HepG2 (cell line): ENCODE data around the gene DCTN3. TPM values are rescaled to one million over a fixed set of nuclear protein-coding genes. Genes with fewer than 3 reads are reported as not detected.

ENCODE experiments used
- ASH2L ChIP-seq: fragments of 300-600, 200-600 bp; sonication (generic); IDR thresholded peaks from 2 replicates; pipeline ENCODE4 v1.7.0; 2017; ENCODE audit warnings: low read depth, mild to moderate bottlenecking, moderate library complexity, mixed read lengths, low read length; ENCODE audit not compliant: insufficient read length
- ATF1 ChIP-seq: IDR thresholded peaks from 2 replicates; pipeline ENCODE4 v1.6.1; 2016; ENCODE audit warnings: mild to moderate bottlenecking, control low read depth
- CBFB ChIP-seq: sonication (generic); formaldehyde crosslinking; IDR thresholded peaks from 2 replicates; pipeline ENCODE4 v1.4.0; 2020; ENCODE audit warnings: missing genetic modification reagents
- CEBPG ChIP-seq: IDR thresholded peaks from 2 replicates; pipeline ENCODE4 v1.6.1; 2016
- HOXD1 ChIP-seq: sonication (generic); formaldehyde crosslinking; IDR thresholded peaks from 2 replicates; pipeline ENCODE4 v1.5.0; 2020; ENCODE audit warnings: missing genetic modification reagents
- JUN ChIP-seq: sonication (generic); formaldehyde crosslinking; IDR thresholded peaks from 2 replicates; pipeline ENCODE4 v1.4.0; 2020; ENCODE audit warnings: mild to moderate bottlenecking, missing genetic modification reagents
- KDM1A ChIP-seq: IDR thresholded peaks from 2 replicates; pipeline ENCODE4 v1.6.1; 2016; ENCODE audit warnings: missing compliant biosample characterization
- MTF1 ChIP-seq: sonication (generic); formaldehyde crosslinking; IDR thresholded peaks from 2 replicates; pipeline ENCODE4 v1.5.0; 2020; ENCODE audit warnings: missing genetic modification reagents
- POLR2AphosphoS5 ChIP-seq: IDR thresholded peaks from 2 replicates; pipeline ENCODE4 v1.6.1; 2012; ENCODE audit warnings: low read depth, low read length
- RBM39 ChIP-seq: fragments of 200-400 bp; formaldehyde crosslinking; IDR thresholded peaks from one replicate; pipeline ENCODE4 v1.6.1; 2018; ENCODE audit warnings: antibody characterized with exemption, mild to moderate bottlenecking, low read depth, low read length; ENCODE audit not compliant: poor library complexity, severe bottlenecking
- SAP130 ChIP-seq: IDR thresholded peaks from 2 replicates; pipeline ENCODE4 v1.6.1; 2016; ENCODE audit warnings: low read depth
- TAF1 ChIP-seq: sonication (generic); formaldehyde crosslinking; IDR thresholded peaks from 2 replicates; pipeline ENCODE4 v1.4.0; 2020; ENCODE audit warnings: missing genetic modification reagents
- XRCC5 ChIP-seq: fragments of 200-400 bp; formaldehyde crosslinking; optimal IDR thresholded peaks from 2 replicates; pipeline ENCODE3; 2017; ENCODE audit warnings: mild to moderate bottlenecking, low read length
- ZBTB40 ChIP-seq, 2 experiments: fragments of 450-650 bp in 1 of 2; sonication (generic) in 1 of 2; formaldehyde crosslinking in 1 of 2; IDR thresholded peaks; 2 replicates each; pipeline versions ENCODE4 v1.6.1 to v1.8.0; 2016 to 2022; ENCODE audit warnings: antibody characterized with exemption in 1 of 2, mild to moderate bottlenecking in 1 of 2, missing genetic modification reagents in 1 of 2
- ZNF263 ChIP-seq: sonication (generic); formaldehyde crosslinking; IDR thresholded peaks from 2 replicates; pipeline ENCODE4 v1.4.0; 2020; ENCODE audit warnings: missing genetic modification reagents
- ZNF7 ChIP-seq: IDR thresholded peaks from 2 replicates; pipeline ENCODE4 v1.6.1; 2016; ENCODE audit warnings: missing biosample characterization, missing genetic modification reagents
- ZNF749 ChIP-seq: sonication (generic); formaldehyde crosslinking; IDR thresholded peaks from 2 replicates; pipeline ENCODE4 v1.8.0; 2022; ENCODE audit warnings: mild to moderate bottlenecking, missing genetic modification reagents, moderate library complexity, borderline replicate concordance
- ZNF780A ChIP-seq: sonication (generic); formaldehyde crosslinking; IDR thresholded peaks from 2 replicates; pipeline ENCODE4 v1.8.0; 2022; ENCODE audit warnings: mild to moderate bottlenecking, missing genetic modification reagents, moderate library complexity
- ZNF782 ChIP-seq: sonication (generic); formaldehyde crosslinking; IDR thresholded peaks from 2 replicates; pipeline ENCODE4 v1.4.0; 2020; ENCODE audit warnings: missing genetic modification reagents, mild to moderate bottlenecking, borderline replicate concordance
- ZSCAN22 ChIP-seq: sonication (generic); formaldehyde crosslinking; IDR thresholded peaks from 2 replicates; pipeline ENCODE4 v1.4.0; 2020; ENCODE audit warnings: mild to moderate bottlenecking, missing genetic modification reagents
- polyA plus RNA-seq, 8 experiments: library from polyadenylated mRNA; depleted of rRNA in 3 of 8; stranded (reverse) in 7 of 8; unstranded in 1 of 8; fragments of >200 nt; fragmentation: Illumina TruSeq in 4 of 8; extraction: Trizol in 4 of 8; gene quantifications; 2 replicates each; pipeline versions ENCODE4 v1.2.1 to v1.2.3, GENCODE V29; 2011 to 2016; ENCODE audit warnings: low read depth in 4 of 8, missing spikeins in 1 of 8, mixed read lengths in 1 of 8; ENCODE audit not compliant: insufficient read depth in 1 of 8
- total RNA-seq, 5 experiments: library from RNA; depleted of rRNA; stranded (reverse); fragments of >200 nt; fragmentation: Illumina TruSeq; extraction: Trizol; gene quantifications; 2 replicates each; pipeline ENCODE4 v1.2.3, GENCODE V29; 2016; ENCODE audit warnings: low read depth in 1 of 5
- TF ChIP-seq, protein P1 (sequence below): sonication (generic); formaldehyde crosslinking; IDR thresholded peaks from 2 replicates; pipeline ENCODE4 v1.4.0; 2020; ENCODE audit warnings: missing genetic modification reagents
- TF ChIP-seq, protein P2 (sequence below): sonication (generic); formaldehyde crosslinking; IDR thresholded peaks from 2 replicates; pipeline ENCODE4 v1.4.0; 2020; ENCODE audit warnings: missing genetic modification reagents

The DCTN3 gene
- total and polyA plus RNA-seq, 2 of the 13 experiments (the other 11 are each of a cell fraction or from before 2014, with no cell fraction given) = 27.4 to 34.5 TPM

DNA sequence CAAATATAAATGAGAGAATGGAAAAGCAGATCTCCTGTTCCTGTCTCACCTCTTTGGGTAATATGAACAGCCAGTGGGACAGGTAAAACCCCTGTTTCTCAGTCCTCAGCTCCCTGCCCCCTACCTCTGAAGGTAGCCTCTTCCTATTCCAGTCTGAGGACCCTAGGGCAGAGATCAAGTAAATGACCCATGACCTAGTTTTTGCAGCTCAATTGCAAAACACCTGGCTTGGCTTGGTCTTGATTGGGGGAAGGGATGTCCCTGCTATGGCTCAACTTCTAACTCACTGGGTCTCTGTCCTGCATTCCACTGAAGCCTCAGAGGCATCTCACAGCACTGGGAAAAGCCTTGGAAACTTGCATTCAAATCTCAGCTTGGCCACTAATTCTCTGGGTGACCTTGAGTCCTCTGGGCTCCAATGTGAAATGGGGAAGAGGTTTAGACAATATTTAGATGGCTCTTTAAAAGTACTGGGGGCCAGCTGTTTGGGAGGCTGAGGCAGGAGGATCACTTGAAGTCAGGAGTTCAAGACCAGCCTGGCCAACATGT, 24.5 kb upstream of the DCTN3 start (continued):
- TF ChIP-seq ZNF780A (CRISPR knock-in tag) = no peak
- peak; percentile 62; the same call in 1 of the 2 replicates for TF ChIP-seq KDM1A
- TF ChIP-seq HOXD1 (CRISPR knock-in tag) = no peak
- TF ChIP-seq TAF1 (CRISPR knock-in tag) = no peak
- TF ChIP-seq ZNF749 (CRISPR knock-in tag) = no peak
- TF ChIP-seq ASH2L = peak; percentile 76
- no peak for TF ChIP-seq ZBTB40 (IDR thresholded peaks at IDR 0.05)
- TF ChIP-seq ZBTB40 (CRISPR knock-in tag; IDR thresholded peaks at IDR 0.05) = peak; percentile 44; the same call in 1 of the 2 replicates
- TF ChIP-seq MTF1 (CRISPR knock-in tag) = no peak
- TF ChIP-seq CEBPG (CRISPR knock-in tag) = peak; percentile 93
- peak; percentile 68 for TF ChIP-seq SAP130 (CRISPR knock-in tag)
- no peak for TF ChIP-seq ZNF782 (CRISPR knock-in tag)
- no peak for TF ChIP-seq CBFB (CRISPR knock-in tag)
- TF ChIP-seq ZNF263 (CRISPR knock-in tag) = no peak
- TF ChIP-seq XRCC5 = no peak
- TF ChIP-seq POLR2AphosphoS5 = no peak
- no peak for TF ChIP-seq ZNF7 (CRISPR knock-in tag)
- TF ChIP-seq JUN (CRISPR knock-in tag) = 0 out of 2 replicates have a peak, but pooled peaks have one; percentile 35
- TF ChIP-seq, protein P1, sequence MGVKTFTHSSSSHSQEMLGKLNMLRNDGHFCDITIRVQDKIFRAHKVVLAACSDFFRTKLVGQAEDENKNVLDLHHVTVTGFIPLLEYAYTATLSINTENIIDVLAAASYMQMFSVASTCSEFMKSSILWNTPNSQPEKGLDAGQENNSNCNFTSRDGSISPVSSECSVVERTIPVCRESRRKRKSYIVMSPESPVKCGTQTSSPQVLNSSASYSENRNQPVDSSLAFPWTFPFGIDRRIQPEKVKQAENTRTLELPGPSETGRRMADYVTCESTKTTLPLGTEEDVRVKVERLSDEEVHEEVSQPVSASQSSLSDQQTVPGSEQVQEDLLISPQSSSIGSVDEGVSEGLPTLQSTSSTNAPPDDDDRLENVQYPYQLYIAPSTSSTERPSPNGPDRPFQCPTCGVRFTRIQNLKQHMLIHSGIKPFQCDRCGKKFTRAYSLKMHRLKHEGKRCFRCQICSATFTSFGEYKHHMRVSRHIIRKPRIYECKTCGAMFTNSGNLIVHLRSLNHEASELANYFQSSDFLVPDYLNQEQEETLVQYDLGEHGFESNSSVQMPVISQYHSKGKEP (CRISPR knock-in tag) = no peak
- no peak for TF ChIP-seq ATF1 (CRISPR knock-in tag)
- TF ChIP-seq ZSCAN22 (CRISPR knock-in tag) = 0 out of 2 replicates have a peak, but pooled peaks have one; percentile 77
- TF ChIP-seq RBM39 = no peak
- TF ChIP-seq, protein P2, sequence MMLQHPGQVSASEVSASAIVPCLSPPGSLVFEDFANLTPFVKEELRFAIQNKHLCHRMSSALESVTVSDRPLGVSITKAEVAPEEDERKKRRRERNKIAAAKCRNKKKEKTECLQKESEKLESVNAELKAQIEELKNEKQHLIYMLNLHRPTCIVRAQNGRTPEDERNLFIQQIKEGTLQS (CRISPR knock-in tag) = no peak
